ENCODE data around the gene ROPN1L. TPM values are rescaled to one million over a fixed set of nuclear protein-coding genes. Genes with fewer than 3 reads are reported as not detected.

Gene ROPN1L
- total and polyA plus RNA-seq, 2 of the 8 experiments (the other 6 are each of a cell fraction or from before 2014, with no cell fraction given): 0.24 to 0.73 TPM

- TF ChIP-seq JUND (IDR thresholded peaks at IDR 0.05; ENCODE audit: low read length) (no peak), POU5F1 (IDR thresholded peaks at IDR 0.05; ENCODE audit: low read depth, low read length) (no peak), CREB1 (IDR thresholded peaks at IDR 0.05) (no peak), ATF3 (IDR thresholded peaks at IDR 0.05; ENCODE audit: insufficient read depth, low read depth, low read length) (no peak), ATF2 (IDR thresholded peaks at IDR 0.05; ENCODE audit: low read length) (no peak)
Observed at GRCh38 chr5:10461041-10461440, 19.4 kb downstream of the ROPN1L start (continued).

Data from H1 (cell line).